ENCODE results near the gene TNIK.

DNA sequence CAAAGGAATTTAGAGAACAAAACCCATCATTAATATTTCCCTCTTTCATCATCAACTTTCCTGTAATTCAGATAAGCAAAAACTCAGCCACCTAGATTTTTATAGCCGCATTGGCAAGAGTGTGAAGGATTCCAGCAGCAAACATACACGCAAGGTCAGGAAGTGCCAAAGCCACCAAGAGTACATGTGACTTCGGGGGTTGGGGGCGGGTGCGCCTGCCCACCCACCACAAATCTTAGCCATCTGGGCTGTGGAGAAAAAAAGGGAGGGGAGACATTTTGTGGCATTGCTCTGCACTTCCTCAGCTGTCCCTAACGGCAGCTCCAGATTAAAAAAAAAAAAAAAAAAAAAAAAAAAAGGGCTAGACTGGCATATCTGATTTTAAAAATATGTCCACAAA lies 148.4 kb downstream of the TNIK start:
- TF ChIP-seq POLR2A (IDR thresholded peaks at IDR 0.05), result no peak
- TF ChIP-seq, protein P1, sequence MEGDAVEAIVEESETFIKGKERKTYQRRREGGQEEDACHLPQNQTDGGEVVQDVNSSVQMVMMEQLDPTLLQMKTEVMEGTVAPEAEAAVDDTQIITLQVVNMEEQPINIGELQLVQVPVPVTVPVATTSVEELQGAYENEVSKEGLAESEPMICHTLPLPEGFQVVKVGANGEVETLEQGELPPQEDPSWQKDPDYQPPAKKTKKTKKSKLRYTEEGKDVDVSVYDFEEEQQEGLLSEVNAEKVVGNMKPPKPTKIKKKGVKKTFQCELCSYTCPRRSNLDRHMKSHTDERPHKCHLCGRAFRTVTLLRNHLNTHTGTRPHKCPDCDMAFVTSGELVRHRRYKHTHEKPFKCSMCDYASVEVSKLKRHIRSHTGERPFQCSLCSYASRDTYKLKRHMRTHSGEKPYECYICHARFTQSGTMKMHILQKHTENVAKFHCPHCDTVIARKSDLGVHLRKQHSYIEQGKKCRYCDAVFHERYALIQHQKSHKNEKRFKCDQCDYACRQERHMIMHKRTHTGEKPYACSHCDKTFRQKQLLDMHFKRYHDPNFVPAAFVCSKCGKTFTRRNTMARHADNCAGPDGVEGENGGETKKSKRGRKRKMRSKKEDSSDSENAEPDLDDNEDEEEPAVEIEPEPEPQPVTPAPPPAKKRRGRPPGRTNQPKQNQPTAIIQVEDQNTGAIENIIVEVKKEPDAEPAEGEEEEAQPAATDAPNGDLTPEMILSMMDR (IDR thresholded peaks at IDR 0.05), result no peak
- no peak for TF ChIP-seq EP300 (IDR thresholded peaks at IDR 0.05; ENCODE audit: low read depth)
- TF ChIP-seq POLR2AphosphoS5 (IDR thresholded peaks at IDR 0.05), result no peak
